ENCODE data around the gene SNX32.

Gene SNX32

GRCh38 chr11:65900125-65900898 is 66.5 kb downstream of the SNX32 start, which contains the start of gene FOSL1:
Gene FOSL1, minus strand, starts transcription at chr11:65900388. Its CDS starts 49 bp downstream, at chr11:65900339.
- no peaks in the 10 kb centered on the region for H3K9me3 ChIP-seq (ENCODE audit: control insufficient read depth in 2 of 2, low read length in 2 of 2)
- peaks cover 19% of the 10 kb centered on the region for H3K4me1 ChIP-seq (ENCODE audit: control insufficient read depth, insufficient read depth, low read length)
- H3K36me3 ChIP-seq (ENCODE audit: control insufficient read depth in 2 of 2, insufficient read depth in 2 of 2, low read length in 2 of 2) = no peaks in the 10 kb centered on the region
- H3K9ac ChIP-seq (ENCODE audit: low read length in 2 of 2) = peak within 1 kb of the TSS in 1 of 2 donors; percentile 71
- H3K4me3 ChIP-seq (ENCODE audit: low read length in 2 of 2) = peak within 1 kb of the TSS; percentile 69
- H3K27ac ChIP-seq (ENCODE audit: low read length) = no peak within 1 kb of the TSS
- H3K27me3 ChIP-seq (ENCODE audit: control insufficient read depth in 1 of 2, insufficient read depth in 2 of 2, low read length in 2 of 2) = peaks cover 0 to 11% of the 10 kb centered on the region in 2 donors

- H3K4me1 ChIP-seq (ENCODE audit: control insufficient read depth, insufficient read depth, low read length) = peaks cover 19% of the 10 kb centered on the region
- H3K4me3 ChIP-seq (ENCODE audit: low read length in 2 of 2) = peak overlapping the region; percentile 48 to 69
- H3K9me3 ChIP-seq (ENCODE audit: control insufficient read depth in 2 of 2, low read length in 2 of 2) = no peaks in the 10 kb centered on the region
- H3K36me3 ChIP-seq (ENCODE audit: control insufficient read depth in 2 of 2, insufficient read depth in 2 of 2, low read length in 2 of 2) = no peaks in the 10 kb centered on the region
- peak overlapping the region in 1 of 2 donors; percentile 57 for H3K9ac ChIP-seq (ENCODE audit: low read length in 2 of 2)
- peaks cover 0 to 11% of the 10 kb centered on the region in 2 donors for H3K27me3 ChIP-seq (ENCODE audit: control insufficient read depth in 1 of 2, insufficient read depth in 2 of 2, low read length in 2 of 2)
- H3K27ac ChIP-seq (ENCODE audit: low read length) = no peak overlapping the region
Observed at GRCh38 chr11:65900899-65901180, 67.1 kb downstream of the SNX32 start.

GRCh38 chr11:65903068-65903481 is 69.3 kb downstream of the SNX32 start:
- Histone ChIP-seq H3K36me3 (ENCODE audit: control insufficient read depth in 2 of 2, insufficient read depth in 2 of 2, low read length in 2 of 2) (no peaks in the 10 kb centered on the region), H3K27me3 (ENCODE audit: control insufficient read depth in 1 of 2, insufficient read depth in 2 of 2, low read length in 2 of 2) (peaks cover 0 to 11% of the 10 kb centered on the region in 2 donors), H3K4me3 (ENCODE audit: low read length in 2 of 2) (no peak overlapping the region), H3K27ac (ENCODE audit: low read length) (no peak overlapping the region), H3K9ac (ENCODE audit: low read length in 2 of 2) (no peak overlapping the region), H3K9me3 (ENCODE audit: control insufficient read depth in 2 of 2, low read length in 2 of 2) (no peaks in the 10 kb centered on the region), H3K4me1 (ENCODE audit: control insufficient read depth, insufficient read depth, low read length) (peaks cover 19% of the 10 kb centered on the region)
